Measurements from ENCODE around the gene ATG13. TPM values are rescaled to one million over a fixed set of nuclear protein-coding genes. Genes with fewer than 3 reads are reported as not detected.

Gene ATG13
- total RNA-seq, 6 experiments from 2014 or later = 34.5 to 60.9 (median 41.1) TPM

- Histone ChIP-seq H3K27me3 (no peaks in the 10 kb centered on the region), H3K9me3 (no peaks in the 10 kb centered on the region), H3K4me3 (no peak overlapping the region), H3K27ac (no peak overlapping the region), H3K4me1 (peaks cover 0 to 4% (median 2%) of the 10 kb centered on the region in 4 donors), H3K36me3 (peaks cover 0 to 79% (median 22%) of the 10 kb centered on the region in 4 donors)
- ATAC-seq = no peak
- intact Hi-C loops (cut with DNase I) = no loop called here
- DNase-seq = no peak
- TF ChIP-seq POLR2A (IDR thresholded peaks at IDR 0.05) (no peak), CTCF (IDR thresholded peaks at IDR 0.05) (no peak)
Measured at GRCh38 chr11:46661836-46662235, 44.5 kb downstream of the ATG13 start.

GRCh38 chr11:46662366-46662765, 45.0 kb downstream of the ATG13 start:
- H3K9me3 ChIP-seq = no peaks in the 10 kb centered on the region
- H3K27ac ChIP-seq = no peak overlapping the region
- no peak for DNase-seq
- no peak for ATAC-seq
- H3K36me3 ChIP-seq = peaks cover 0 to 75% (median 20%) of the 10 kb centered on the region in 4 donors
- intact Hi-C loops (cut with DNase I) = no loop called here
- H3K4me1 ChIP-seq = peaks cover 0 to 4% (median 2%) of the 10 kb centered on the region in 4 donors
- H3K27me3 ChIP-seq = no peaks in the 10 kb centered on the region
- TF ChIP-seq CTCF (IDR thresholded peaks at IDR 0.05) (no peak), POLR2A (IDR thresholded peaks at IDR 0.05) (no peak)
- no peak overlapping the region for H3K4me3 ChIP-seq

GRCh38 chr11:46663277-46663940, 46.1 kb downstream of the ATG13 start:
- 92% methylated on average over 4 of the region's 4 CpGs for WGBS (ENCODE audit: insufficient coverage, low coverage, low lambda C conversion rate, missing lambda C conversion rate)
- Histone ChIP-seq H3K4me1 (no peaks in the 10 kb centered on the region), H3K9me3 (no peaks in the 10 kb centered on the region), H3K27ac (no peak overlapping the region), H3K27me3 (no peaks in the 10 kb centered on the region), H3K4me3 (no peak overlapping the region), H3K36me3 (peaks cover 0 to 79% (median 23%) of the 10 kb centered on the region in 4 donors)
- TF ChIP-seq POLR2A (IDR thresholded peaks at IDR 0.05) = no peak
- no peak for TF ChIP-seq CTCF (IDR thresholded peaks at IDR 0.05)
- intact Hi-C loops (cut with DNase I) = no loop called here
- peak in 1 of 3 donors; percentile 13 for DNase-seq
- no peak for ATAC-seq

GRCh38 chr11:46664612-46665011, 47.3 kb downstream of the ATG13 start:
- no peaks in the 10 kb centered on the region for H3K27me3 ChIP-seq
- no peak overlapping the region for H3K27ac ChIP-seq
- no peaks in the 10 kb centered on the region for H3K4me1 ChIP-seq
- TF ChIP-seq CTCF (IDR thresholded peaks at IDR 0.05) (no peak), POLR2A (IDR thresholded peaks at IDR 0.05) (no peak)
- intact Hi-C loops (cut with DNase I) = no loop called here
- DNase-seq = peak in 1 of 3 donors; percentile 19
- peaks cover 0 to 80% (median 26%) of the 10 kb centered on the region in 4 donors for H3K36me3 ChIP-seq
- ATAC-seq = no peak
- WGBS (ENCODE audit: insufficient coverage, low coverage, low lambda C conversion rate, missing lambda C conversion rate) = 67% methylated on average over 6 of the region's 6 CpGs
- H3K4me3 ChIP-seq = no peak overlapping the region
- no peaks in the 10 kb centered on the region for H3K9me3 ChIP-seq

Measured in right lobe of liver (tissue), 6 donors.